ENCODE results near the gene ALDH3A2.

ALDH3A2 gene

DNA sequence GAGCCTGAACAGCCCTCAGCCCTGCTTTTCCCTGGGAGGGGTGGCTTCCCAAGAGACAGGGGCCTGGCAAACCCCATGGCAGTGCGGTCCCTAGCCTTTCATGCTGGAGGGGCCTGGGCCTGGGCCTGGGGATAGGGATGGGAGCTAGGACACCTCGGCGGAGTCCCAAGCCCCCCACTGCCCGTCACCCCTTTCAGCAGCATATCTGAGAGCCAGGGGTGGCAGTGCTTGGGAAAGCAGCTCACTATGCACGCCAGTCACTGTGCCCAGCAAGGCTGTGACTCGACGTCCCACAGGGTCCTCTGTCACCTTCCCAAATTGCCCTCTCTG is 68.4 kb downstream of the ALDH3A2 start:
- no peak for DNase-seq

DNA sequence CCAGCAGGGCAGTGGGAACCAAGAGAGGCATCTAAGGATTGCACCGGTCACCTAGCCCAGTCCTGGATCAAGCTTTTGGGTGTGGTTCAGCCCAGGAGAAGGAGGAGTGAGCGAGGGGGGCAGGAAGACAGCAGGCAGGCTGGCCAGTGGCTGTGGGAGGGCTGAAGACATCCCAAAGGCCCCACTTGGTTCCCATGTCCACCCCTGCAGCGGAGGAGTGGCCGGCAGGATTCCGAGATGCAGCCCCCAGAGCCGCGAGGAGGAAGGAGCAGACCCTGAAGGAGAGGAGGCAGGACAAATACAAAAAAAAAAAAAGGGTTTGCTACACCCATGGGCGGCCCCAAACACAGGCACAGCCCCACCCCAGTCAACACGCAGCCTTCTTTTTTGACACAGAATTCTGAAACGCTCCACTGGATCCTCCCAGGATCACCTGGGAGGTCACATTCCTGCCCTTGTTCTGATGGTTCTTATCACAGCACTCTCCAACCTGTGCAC is 68.9 kb downstream of the ALDH3A2 start:
- DNase-seq: no peak

DNA sequence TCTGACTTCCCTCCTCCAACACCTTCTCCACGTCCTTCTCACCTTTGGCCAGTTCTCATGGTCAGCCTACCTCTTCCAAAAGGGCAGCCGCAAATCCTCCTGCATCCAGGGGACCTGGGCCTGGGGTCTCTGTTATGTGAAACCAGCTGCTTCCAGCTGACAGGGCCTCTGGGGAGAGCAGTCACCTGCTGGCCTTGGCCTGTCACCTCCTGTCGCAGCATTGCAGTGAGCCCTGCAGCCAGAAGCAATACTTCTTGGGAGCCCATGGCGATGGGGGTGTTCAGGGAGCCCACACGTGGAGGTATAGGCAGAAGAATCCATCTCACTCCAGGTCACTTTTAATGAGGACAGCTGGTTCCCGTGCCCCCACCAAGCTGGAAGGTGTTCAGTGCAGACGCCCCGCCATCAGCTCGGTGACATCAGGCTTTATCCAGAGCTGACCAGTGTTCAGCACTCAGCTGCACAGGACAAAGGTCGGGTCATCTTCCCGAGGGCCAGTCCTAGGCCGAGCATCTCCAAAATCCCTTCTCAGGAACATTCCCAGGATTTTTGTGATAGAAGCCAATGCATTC is 69.6 kb downstream of the ALDH3A2 start:
- no peak for DNase-seq

DNA sequence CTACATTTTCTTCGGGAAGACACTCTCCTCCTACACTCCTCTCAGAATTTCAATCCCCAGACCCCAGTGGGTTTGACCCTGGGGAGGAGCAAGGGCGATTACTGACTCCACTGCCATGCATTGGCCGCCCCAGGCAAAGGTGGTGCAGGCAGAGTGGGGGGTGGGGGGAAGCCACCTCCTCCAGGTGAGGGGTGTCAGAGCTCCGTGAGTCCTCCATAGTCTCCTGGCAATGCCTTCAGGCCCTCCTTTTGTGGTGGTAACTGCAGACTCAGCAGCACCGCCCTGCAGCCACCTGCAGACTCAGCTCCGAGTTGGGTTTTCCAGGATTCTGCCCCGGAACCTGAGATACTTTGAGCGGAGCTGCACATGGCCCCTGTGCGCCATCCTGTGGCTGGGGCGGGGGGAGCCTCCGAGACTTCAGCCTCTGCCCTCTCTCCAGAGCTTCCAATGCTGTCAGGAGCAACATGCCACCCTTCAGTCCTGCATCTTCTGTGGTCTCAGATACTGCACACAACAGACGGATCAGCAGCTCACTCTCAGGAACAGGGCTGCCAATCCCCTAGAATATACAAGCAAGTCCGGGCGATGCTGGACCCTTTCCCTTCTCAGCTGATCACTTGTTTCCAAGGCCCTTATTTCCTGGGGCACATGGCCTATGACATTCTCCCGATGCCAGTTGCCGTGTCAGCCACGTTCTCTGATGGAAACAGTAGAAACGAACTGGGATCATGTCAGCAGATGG is 70.2 kb downstream of the ALDH3A2 start:
- DNase-seq: no peak

DNA sequence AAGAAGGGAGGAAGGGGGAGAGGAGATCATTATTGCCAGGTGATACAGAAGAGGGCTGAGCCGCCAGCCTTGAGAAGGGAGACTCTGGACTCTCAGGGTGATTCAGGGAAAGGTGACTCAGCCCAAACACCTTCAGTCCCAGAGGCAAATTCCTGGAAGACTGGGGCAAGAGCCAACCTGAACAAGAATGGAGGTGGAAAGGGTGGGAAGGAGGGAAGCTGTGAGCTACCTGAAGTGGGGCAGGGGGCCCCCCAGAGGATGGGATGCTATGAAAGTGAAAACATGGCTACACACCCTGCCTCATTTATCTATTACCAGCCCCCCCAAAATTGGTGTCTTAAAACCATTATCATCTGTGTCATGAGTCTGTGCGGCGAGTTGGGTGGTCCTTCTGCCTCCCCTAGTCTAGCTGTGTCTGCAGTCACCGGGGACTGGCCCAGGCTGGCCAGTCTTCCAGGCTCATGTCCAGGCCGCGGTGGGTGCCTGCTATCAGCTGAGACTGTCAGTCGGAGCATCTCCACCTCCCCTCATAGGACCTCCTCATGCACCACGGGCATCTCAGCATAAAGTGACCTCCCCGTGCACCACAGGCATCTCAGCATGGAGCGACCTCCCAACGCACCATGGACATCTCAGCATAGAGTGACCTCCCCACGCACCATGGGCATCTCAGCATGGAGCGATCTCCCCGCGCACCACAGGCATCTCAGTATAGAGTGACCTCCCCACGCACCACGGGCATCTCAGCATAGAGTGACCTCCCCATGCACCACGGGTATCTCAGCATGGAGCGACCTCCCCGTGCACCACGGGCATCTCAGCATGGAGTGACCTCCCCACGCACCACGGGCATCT is 71.0 kb downstream of the ALDH3A2 start:
- DNase-seq: no peak

DNA sequence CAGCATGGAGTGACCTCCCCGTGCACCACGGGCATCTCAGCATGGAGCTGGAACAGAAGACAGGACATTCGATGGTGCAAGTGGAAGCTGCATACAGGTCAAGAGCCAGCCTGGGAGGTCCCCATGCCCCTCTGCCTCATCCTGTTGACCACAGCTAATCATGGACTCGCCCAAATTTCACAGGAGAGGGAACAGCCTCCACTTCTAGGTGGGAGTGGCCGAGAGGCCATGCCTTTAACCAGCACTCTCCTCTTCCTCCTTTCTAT is 71.6 kb downstream of the ALDH3A2 start:
- no peak for DNase-seq

DNA sequence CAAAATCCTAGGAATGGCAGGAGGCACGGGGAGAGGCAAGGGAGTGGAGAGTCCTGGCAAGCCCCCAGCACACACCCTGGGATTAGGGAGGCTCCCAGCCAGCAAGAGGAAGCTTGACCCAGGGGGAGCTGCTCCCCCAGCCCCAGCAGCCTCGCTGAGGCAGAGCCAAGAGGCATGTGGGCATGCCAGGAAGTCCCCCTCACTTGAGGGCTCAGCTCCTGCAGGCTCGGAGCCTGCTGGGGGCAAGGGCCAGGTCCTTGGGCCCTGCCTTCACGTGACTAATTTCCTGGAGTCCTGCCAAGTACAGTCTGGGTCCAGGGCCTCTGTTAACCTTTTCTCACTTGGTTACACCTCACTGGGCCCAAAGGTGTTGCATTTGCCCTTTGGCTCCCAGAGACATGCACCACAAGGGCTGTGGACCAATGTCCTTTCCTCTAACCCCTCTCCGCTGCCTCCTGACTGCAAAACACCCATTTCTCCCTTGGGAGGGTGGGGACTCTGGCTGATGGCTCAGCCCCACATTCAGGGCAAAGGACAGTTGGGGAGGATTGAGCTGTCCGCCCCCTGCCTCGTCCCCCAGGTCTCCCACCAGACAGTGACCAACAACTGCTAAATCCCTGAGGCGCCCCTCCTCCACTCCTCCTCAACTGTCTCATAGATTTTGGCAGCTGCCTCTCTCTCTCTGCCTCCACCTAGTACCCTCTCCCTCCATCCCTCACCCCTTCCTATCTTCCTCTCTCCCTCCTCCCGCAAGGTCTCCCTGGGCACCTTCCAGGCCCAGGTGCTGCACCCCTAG is 72.3 kb downstream of the ALDH3A2 start:
- DNase-seq: no peak

DNA sequence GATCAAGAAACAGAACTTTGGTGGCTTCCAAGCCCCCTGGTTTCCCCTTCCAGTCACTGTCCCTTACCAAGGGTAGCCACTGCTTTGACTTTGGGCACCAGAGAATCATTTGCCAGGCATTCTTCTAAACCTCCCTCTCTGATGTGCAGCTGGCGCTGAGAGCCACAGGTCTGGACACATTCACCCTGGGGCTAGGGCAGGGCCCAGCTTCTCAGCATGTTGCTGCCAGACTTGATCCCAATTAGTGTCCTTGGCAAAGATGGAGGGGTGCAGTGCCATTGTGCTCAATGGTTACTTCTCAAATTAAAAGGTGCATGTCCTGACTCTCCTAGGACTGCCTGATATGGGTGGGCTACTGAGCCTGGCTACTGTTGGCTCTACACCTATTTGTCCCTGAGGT is 75.4 kb downstream of the ALDH3A2 start:
- DNase-seq: no peak

DNA sequence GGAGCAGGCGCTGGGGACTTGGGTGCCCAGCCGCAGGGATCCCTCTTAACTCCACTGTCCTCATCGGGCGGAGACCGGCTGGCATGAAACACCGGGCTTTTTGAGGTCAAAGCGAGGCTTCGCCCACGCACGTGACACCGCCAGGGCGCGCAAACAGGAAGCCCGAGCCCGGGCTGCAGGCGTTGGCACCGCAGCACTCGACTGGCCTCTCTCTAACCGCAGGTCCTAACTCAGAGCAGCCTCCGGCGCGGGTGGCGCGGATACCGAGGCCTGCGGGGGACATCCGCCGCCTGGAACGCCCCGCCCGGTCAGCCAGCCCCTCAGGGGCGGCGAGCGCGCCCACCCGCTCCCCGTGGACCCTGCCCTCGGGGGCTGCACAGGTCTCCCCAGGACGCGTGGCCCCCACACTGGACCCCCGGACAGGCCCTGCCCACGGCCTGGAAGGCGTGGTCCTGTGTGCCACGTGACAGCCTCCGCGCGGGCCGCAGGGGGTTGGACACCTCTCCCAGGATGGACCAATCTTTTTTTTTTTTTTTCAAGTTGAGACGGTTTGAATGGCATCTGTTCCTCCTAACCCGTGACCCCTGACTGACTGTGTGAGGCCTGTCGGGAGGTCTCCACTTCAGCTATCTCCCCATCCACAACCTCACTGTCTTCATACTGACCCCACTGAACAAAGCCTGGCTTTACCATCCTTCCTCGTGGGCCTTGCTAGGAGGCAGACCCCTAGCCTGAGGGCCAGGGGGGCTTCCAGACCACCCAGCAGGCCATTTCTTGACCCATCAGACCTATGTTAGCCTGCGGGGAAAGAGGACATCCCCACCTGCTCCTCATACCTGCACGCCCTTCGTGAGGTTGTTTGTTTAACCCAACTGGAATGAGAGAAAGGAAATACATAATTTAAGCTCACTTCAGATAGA is 76.2 kb downstream of the ALDH3A2 start:
- no peak for DNase-seq

DNA sequence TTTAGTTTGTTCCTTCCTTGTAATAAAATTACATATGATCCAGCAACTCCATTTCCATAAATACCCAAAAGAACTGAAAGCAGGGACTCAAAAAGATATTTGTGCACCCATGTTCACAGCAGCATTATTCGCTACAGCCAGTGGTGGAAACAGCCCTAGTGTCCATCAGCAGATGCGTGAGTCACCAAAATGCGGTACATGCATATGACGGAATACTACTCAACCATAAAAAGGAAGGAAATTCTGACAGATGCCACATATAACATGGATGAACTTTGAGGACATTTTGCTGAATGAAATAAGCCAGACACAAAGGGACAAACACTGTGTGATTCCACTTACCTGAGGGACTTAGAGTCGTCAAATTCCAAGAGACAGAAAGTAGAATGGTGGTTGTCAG is 76.9 kb downstream of the ALDH3A2 start:
- no peak for DNase-seq

DNA sequence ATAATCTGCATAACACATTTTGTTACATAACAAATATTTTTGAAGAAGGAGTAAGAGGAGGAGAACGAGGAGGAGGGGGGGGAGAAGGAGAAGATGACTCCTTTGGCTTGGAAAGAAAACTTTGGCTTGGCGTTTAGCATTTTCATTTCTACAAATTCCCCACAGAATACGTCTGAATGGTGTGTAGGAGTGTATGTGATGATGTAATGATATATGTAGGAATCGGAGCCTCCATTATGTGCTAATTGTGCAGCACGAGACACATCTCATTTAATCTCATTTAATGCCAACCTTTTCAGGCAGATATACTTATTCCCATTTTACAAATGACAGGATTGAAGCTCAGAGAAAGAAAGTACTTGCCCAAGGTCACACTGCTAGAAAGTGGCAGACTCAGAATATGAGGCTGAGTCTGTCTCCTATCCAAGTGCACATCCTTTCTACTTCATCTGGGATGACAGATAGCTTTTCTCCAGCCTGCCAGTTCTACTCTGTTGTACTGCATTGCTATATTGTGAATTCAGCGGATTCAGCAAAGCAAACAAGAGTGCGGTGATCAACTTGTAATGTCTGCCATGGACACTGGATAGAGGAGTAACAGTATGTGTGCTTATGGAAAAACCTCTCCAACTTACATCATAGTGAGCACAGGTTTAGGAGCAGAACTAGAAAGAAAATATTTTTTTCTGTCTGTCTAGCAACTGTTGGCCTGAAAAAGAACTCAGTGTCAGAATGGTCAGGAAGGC is 78.3 kb downstream of the ALDH3A2 start:
- DNase-seq: no peak
